ENCODE measurements around the gene ATP5PD.
"Not testable (repeated sequence)": the region's sequence is repeated elsewhere in the genome, so short reads cannot be mapped to it uniquely, and the experiment has no call there.

ATP5PD gene

GRCh38 chr17:75077072-75077495, 30.3 kb upstream of the ATP5PD start:
- DNase-seq = no peak

- no peak for DNase-seq
Observed at GRCh38 chr17:75075597-75076336, 29.0 kb upstream of the ATP5PD start.

- no peak for DNase-seq
Observed at GRCh38 chr17:75074532-75074931, 27.8 kb upstream of the ATP5PD start.

- DNase-seq = no peak
Observed at GRCh38 chr17:75073618-75074047, 26.9 kb upstream of the ATP5PD start.

- not testable (repeated sequence) for DNase-seq
Observed at GRCh38 chr17:75072909-75073308, 26.1 kb upstream of the ATP5PD start.

- DNase-seq = not testable (repeated sequence)
Observed at GRCh38 chr17:75071478-75072271, 24.9 kb upstream of the ATP5PD start.

- DNase-seq = peak in 1 of 5 experiments; percentile 34
Observed at GRCh38 chr17:75069783-75070182, 23.0 kb upstream of the ATP5PD start.

- DNase-seq = no peak
Observed at GRCh38 chr17:75068750-75069149, 22.0 kb upstream of the ATP5PD start.

GRCh38 chr17:75067856-75068255, 21.1 kb upstream of the ATP5PD start:
- peak in 1 of 5 experiments; percentile 88 for DNase-seq

- no peak for DNase-seq
Observed at GRCh38 chr17:75065562-75066151, 18.9 kb upstream of the ATP5PD start.

GRCh38 chr17:75064867-75065561, 18.2 kb upstream of the ATP5PD start:
- DNase-seq = no peak

- no peak for DNase-seq
Observed at GRCh38 chr17:75064460-75064859, 17.7 kb upstream of the ATP5PD start.

GRCh38 chr17:75064040-75064439, 17.3 kb upstream of the ATP5PD start:
- no peak for DNase-seq

- DNase-seq = no peak
Observed at GRCh38 chr17:75063626-75064025, 16.9 kb upstream of the ATP5PD start.

GRCh38 chr17:75063201-75063600, 16.4 kb upstream of the ATP5PD start:
- no peak for DNase-seq

GRCh38 chr17:75061618-75062017, 14.8 kb upstream of the ATP5PD start:
- DNase-seq = no peak

- DNase-seq = no peak
Observed at GRCh38 chr17:75061055-75061438, 14.3 kb upstream of the ATP5PD start.

- no peak for DNase-seq
Observed at GRCh38 chr17:75060434-75061054, 13.8 kb upstream of the ATP5PD start.

GRCh38 chr17:75059369-75060345, 12.9 kb upstream of the ATP5PD start:
- no peak for DNase-seq

GRCh38 chr17:75051941-75052340, 5.2 kb upstream of the ATP5PD start:
- no peak for DNase-seq

- DNase-seq = no peak
Observed at GRCh38 chr17:75049706-75050105, 2.9 kb upstream of the ATP5PD start.
